Prostate gland (tissue), 2 donors: ENCODE data around the gene ZFAND4. TPM values are rescaled to one million over a fixed set of nuclear protein-coding genes. Genes with fewer than 3 reads are reported as not detected.
"Not testable (repeated sequence)": the region's sequence is repeated elsewhere in the genome, so short reads cannot be mapped to it uniquely, and the experiment has no call there.

Source experiments
- DNase-seq: peaks from one replicate; pipeline ENCODE4 v3.0.0-alpha.2; 2019; ENCODE audit warnings: low spot score
- H3K27ac ChIP-seq, 2 donors: fragments of 200-600 bp; sonication (generic); 2 replicates each; pipeline ENCODE4 v1.5.1; 2017 to 2019
- H3K27me3 ChIP-seq: fragments of 200-600 bp; sonication (generic); replicated peaks from 2 replicates; pipeline ENCODE4 v1.5.1; 2019; ENCODE audit not compliant: insufficient read depth
- H3K36me3 ChIP-seq, 2 donors: fragments of 200-600 bp; sonication (generic); 1 replicate in 1 of 2; 2 replicates in 1 of 2; pipeline versions ENCODE4 v1.5.1 to v1.8.1; 2017 to 2019
- H3K4me1 ChIP-seq: fragments of 200-600 bp; sonication (generic); replicated peaks from 2 replicates; pipeline ENCODE4 v1.5.1; 2019
- H3K4me3 ChIP-seq, 2 donors: fragments of 200-600 bp; sonication (generic); 2 replicates each; pipeline ENCODE4 v1.5.1; 2017 to 2019
- H3K9me3 ChIP-seq: fragments of 200-600 bp; sonication (generic); 2 replicates; pipeline ENCODE4 v1.5.1; 2017
- POLR2A ChIP-seq: fragments of 450-650 bp; IDR thresholded peaks from one replicate; pipeline ENCODE4 v1.6.1; 2016; ENCODE audit warnings: antibody characterized with exemption, mild to moderate bottlenecking
- POLR2AphosphoS5 ChIP-seq: sonication (generic); formaldehyde crosslinking; IDR thresholded peaks from one replicate; pipeline ENCODE4 v1.6.1; 2017; ENCODE audit warnings: antibody characterized with exemption
- WGBS: methylation state at CpG from one replicate; pipeline ENCODE4 v1.1.5; 2018; 5-methylcytosine and 5-hydroxymethylcytosine counted together
- intact Hi-C: fragments of 100-400 bp; cut with DNase I; formaldehyde crosslinking; loops from one replicate; pipeline ENCODE4 v1.14.2; 2022
- total RNA-seq, 2 donors: library from RNA; depleted of rRNA; stranded (reverse); fragments of >200 nt; gene quantifications; one replicate each; pipeline ENCODE4 v1.1.0, GENCODE V29; 2016
- TF ChIP-seq, protein P1 (sequence below), 4 experiments: fragments of 200-600 bp in 2 of 4; fragments of 450-650 bp in 2 of 4; sonication (generic) in 2 of 4; IDR thresholded peaks; 1 replicate in 3 of 4; 2 replicates in 1 of 4; pipeline ENCODE4 v1.5.1; 2016 to 2019; ENCODE audit warnings: antibody characterized with exemption in 4 of 4, mild to moderate bottlenecking in 2 of 4, moderate library complexity in 2 of 4

Gene ZFAND4
- total RNA-seq, 2 donors from 2014 or later: 31.4 to 36.9 TPM

DNA sequence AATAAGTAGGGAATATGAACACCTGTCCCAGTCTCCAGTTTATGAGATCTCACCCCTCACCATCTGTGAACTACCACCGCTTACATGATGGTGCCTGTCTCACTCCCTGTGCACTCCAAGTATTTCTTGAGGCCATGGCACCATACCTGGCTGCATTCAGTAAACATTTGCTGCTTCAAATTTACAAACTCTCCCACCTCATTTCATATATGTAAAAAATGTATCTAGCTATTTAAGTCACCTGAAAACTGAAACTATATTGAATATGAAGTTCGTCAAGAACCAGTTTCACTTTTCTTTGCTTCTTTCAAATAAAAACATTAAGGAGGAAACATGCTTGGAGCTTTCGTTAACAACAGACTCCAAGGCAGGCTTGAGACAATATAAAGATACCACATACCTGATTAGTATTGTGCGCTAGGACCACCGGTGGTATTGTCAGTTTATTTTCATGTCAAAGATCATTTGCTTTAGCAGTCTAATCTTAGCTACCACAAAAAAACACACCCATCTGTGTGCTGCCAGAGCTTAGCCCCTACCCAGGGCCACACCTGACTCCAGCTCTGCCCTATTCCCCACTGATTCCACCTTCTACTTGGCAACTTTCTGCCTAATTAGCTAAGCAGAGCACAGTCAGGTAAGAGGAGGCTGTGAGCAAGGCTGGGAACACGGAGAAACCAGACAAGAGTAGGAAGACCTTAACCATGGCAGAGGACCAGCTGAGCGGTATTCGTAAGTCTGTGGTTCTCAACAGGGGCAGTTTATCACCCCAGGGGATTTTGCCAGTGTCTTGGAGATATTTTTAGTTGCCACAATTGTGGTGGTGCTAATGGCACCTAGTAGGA is 92.0 kb downstream of the ZFAND4 start:
- Histone ChIP-seq H3K27me3 (no peaks in the 10 kb centered on the region), H3K4me1 (no peaks in the 10 kb centered on the region), H3K9me3 (no peaks in the 10 kb centered on the region), H3K27ac (peak overlapping the region in 1 of 2 donors; percentile 21), H3K4me3 (peak overlapping the region in 1 of 2 donors; percentile 3), H3K36me3 (no peaks in the 10 kb centered on the region)
- no peak for DNase-seq
- 68% methylated on average over 8 of the region's 8 CpGs for WGBS
- TF ChIP-seq POLR2A: no peak
- TF ChIP-seq POLR2AphosphoS5: no peak
- TF ChIP-seq, protein P1, sequence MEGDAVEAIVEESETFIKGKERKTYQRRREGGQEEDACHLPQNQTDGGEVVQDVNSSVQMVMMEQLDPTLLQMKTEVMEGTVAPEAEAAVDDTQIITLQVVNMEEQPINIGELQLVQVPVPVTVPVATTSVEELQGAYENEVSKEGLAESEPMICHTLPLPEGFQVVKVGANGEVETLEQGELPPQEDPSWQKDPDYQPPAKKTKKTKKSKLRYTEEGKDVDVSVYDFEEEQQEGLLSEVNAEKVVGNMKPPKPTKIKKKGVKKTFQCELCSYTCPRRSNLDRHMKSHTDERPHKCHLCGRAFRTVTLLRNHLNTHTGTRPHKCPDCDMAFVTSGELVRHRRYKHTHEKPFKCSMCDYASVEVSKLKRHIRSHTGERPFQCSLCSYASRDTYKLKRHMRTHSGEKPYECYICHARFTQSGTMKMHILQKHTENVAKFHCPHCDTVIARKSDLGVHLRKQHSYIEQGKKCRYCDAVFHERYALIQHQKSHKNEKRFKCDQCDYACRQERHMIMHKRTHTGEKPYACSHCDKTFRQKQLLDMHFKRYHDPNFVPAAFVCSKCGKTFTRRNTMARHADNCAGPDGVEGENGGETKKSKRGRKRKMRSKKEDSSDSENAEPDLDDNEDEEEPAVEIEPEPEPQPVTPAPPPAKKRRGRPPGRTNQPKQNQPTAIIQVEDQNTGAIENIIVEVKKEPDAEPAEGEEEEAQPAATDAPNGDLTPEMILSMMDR (IDR thresholded peaks at IDR 0.05): no peak
- intact Hi-C loops: no loop called here

DNA sequence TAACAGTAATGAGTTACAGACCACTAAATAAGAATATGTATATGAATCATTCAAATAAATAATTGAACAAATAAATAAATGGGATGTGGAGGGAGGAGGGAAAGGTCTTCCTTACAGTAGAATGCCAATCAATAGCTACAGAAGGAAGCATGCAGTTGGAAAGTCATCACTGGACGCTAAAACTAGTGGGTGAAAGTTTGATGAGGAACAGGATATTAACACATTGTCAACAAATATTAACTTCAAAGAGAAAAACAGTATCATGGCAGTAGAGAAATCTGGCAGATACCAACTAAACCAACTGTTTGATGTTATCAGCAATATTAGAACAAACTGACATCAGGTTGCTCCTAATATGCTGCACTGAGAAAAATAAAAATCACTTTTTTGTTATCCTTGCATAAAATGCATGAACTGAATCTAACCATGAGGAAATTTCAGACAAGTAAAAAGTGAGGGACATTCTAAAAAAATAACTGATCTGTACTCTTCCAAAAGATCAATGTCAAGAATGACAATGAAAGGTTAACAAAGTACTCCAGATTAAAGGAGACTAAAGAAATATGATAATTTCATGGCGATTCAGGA is 94.1 kb downstream of the ZFAND4 start:
- TF ChIP-seq, protein P1 (IDR thresholded peaks at IDR 0.05): no peak
- TF ChIP-seq POLR2A (no peak), POLR2AphosphoS5 (no peak)
- Histone ChIP-seq H3K27me3 (no peaks in the 10 kb centered on the region), H3K9me3 (no peaks in the 10 kb centered on the region), H3K27ac (no peak overlapping the region), H3K4me1 (no peaks in the 10 kb centered on the region), H3K4me3 (no peak overlapping the region), H3K36me3 (no peaks in the 10 kb centered on the region)
- 45% methylated on average over 2 of the region's 2 CpGs for WGBS
- intact Hi-C loops: no loop called here
- DNase-seq: no peak

DNA sequence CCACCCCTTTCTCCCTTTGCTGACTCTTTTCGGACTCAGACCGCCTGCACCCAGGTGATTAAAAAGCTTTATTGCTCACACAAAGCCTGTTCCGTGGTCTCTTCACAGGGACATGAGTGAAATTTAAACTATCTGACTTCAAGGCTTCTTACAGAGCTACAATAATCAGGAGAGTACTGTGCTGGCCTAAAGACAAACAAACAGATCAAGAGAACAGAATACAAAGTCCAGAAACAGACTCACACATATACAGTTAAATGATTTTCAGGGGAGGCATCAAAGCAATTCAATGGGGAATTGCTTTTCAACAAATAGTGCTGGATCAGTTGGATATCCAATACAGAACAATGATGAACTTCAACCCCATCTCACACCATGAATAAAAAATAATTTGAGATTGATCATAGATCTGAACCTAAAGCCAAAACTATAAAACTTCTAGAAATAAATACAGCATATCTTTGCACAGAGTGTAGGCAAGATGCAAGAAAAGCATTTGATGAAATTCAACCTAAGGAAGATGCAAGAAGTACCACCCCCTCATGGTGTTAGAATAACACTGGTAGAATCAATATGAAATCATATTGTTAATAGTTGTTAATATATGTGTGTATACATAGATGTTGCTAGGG is 96.5 kb downstream of the ZFAND4 start:
- no peaks in the 10 kb centered on the region for H3K36me3 ChIP-seq
- intact Hi-C loops: no loop called here
- 84% methylated on average over 3 of the region's 3 CpGs for WGBS
- H3K4me3 ChIP-seq: no peak overlapping the region
- TF ChIP-seq, protein P1 (IDR thresholded peaks at IDR 0.05): no peak
- TF ChIP-seq POLR2A (no peak), POLR2AphosphoS5 (no peak)
- no peaks in the 10 kb centered on the region for H3K27me3 ChIP-seq
- no peaks in the 10 kb centered on the region for H3K4me1 ChIP-seq
- H3K27ac ChIP-seq: no peak overlapping the region
- no peak for DNase-seq
- H3K9me3 ChIP-seq: no peaks in the 10 kb centered on the region

DNA sequence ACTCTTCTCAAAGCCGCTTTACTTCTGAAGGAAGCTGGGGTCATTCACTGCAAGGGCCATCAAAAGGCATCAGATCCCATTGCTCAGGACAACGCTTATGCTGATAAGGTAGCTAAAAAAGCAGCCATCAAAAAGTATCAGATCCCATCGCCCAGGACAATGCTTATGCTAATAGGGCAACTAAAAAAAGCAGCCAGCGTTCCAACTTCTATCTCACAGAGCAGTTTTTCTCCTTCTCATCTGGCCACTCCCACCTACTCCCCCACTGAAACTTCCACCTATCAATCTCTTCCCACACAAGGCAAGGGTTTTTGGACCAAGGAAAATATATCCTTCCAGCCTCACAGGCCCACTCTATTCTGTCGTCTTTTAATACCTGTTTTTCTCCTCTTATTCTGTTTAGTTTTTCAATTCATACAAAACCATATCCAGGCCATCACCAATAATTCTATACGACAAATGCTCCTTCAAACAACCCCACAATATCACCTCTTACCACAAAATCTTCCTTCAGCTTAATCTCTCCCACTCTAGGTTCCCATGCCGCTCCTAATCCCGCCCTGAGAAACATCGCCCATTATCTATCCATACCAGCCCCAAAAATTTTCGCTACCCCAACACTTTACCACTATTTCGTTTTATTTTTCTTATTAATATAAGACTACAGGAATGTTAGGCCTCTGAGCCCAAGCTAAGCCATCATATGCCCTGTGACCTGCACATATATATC is 97.4 kb downstream of the ZFAND4 start:
- H3K4me1 ChIP-seq, H3K27ac ChIP-seq, H3K9me3 ChIP-seq, H3K4me3 ChIP-seq, DNase-seq, H3K36me3 ChIP-seq, H3K27me3 ChIP-seq, intact Hi-C loops: not testable (repeated sequence)
- WGBS: 89% methylated on average over 11 of the region's 11 CpGs

DNA sequence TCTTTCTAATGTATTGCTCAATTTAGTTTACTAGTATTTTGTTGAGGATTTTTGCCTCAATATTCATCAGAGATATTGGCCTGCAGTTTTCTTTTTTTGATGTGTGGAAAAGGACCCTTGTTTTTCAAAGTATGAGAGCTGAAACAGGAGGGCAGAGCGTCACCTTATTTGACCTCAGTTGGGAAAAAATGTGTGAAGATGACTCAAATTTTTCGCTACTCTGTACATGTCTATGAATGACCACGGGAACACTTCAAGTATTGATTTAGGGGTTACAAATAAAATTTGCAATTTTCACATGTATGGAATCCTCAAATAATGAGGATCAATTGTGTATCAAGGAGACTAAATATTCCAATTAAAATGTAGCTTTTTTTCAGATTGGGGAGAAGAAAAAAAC is 103.1 kb downstream of the ZFAND4 start:
- TF ChIP-seq, protein P1 (IDR thresholded peaks at IDR 0.05): no peak
- TF ChIP-seq POLR2AphosphoS5 (no peak), POLR2A (no peak)
- Histone ChIP-seq H3K36me3 (no peaks in the 10 kb centered on the region), H3K27ac (no peak overlapping the region), H3K4me1 (no peaks in the 10 kb centered on the region), H3K27me3 (no peaks in the 10 kb centered on the region), H3K9me3 (no peaks in the 10 kb centered on the region), H3K4me3 (no peak overlapping the region)
- intact Hi-C loops: no loop called here
- no peak for DNase-seq
- 93% methylated on average over 3 of the region's 3 CpGs for WGBS
